ENCODE results near the gene UTS2R.
A peak's percentile ranks its signal among the peaks of the same experiment; 100 is the strongest.

UTS2R gene

GRCh38 chr17:82371333-82372248, at the start of gene UTS2R:
TSS of gene UTS2R (plus strand) at chr17:82371765. CDS start at chr17:82374325, 2,560 bp downstream.
- no peak within 1 kb of the TSS for H3K9ac ChIP-seq (ENCODE audit: low read depth in 1 of 2, low read length in 2 of 2)
- H3K9me3 ChIP-seq (ENCODE audit: control insufficient read depth in 2 of 2, low read length in 2 of 2), result no peaks in the 10 kb centered on the region
- peaks cover 23 to 43% of the 10 kb centered on the region in 2 donors for H3K27me3 ChIP-seq (ENCODE audit: control insufficient read depth in 2 of 2, insufficient read depth in 2 of 2, low read length in 2 of 2)
- peaks cover 11 to 13% of the 10 kb centered on the region in 2 donors for H3K4me1 ChIP-seq (ENCODE audit: control insufficient read depth in 2 of 2, insufficient read depth in 2 of 2, low read length in 2 of 2)
- H3K36me3 ChIP-seq (ENCODE audit: control insufficient read depth in 2 of 2, insufficient read depth in 2 of 2, low read length in 2 of 2), result no peaks in the 10 kb centered on the region
- peak within 1 kb of the TSS; percentile 36 to 64 for H3K4me3 ChIP-seq (ENCODE audit: low read length in 2 of 2)
- no peak within 1 kb of the TSS for H3K27ac ChIP-seq (ENCODE audit: low read depth in 2 of 2, low read length in 2 of 2)

GRCh38 chr17:82321947-82322466, 49.6 kb upstream of the UTS2R start:
- no peaks in the 10 kb centered on the region for H3K9me3 ChIP-seq (ENCODE audit: control insufficient read depth in 2 of 2, low read length in 2 of 2)
- H3K4me3 ChIP-seq (ENCODE audit: low read length in 2 of 2), result no peak overlapping the region
- no peak overlapping the region for H3K9ac ChIP-seq (ENCODE audit: low read depth in 1 of 2, low read length in 2 of 2)
- H3K4me1 ChIP-seq (ENCODE audit: control insufficient read depth in 2 of 2, insufficient read depth in 2 of 2, low read length in 2 of 2), result peaks cover 4 to 14% of the 10 kb centered on the region in 2 donors
- H3K27ac ChIP-seq (ENCODE audit: low read depth in 2 of 2, low read length in 2 of 2), result no peak overlapping the region
- no peaks in the 10 kb centered on the region for H3K36me3 ChIP-seq (ENCODE audit: control insufficient read depth in 2 of 2, insufficient read depth in 2 of 2, low read length in 2 of 2)
- no peaks in the 10 kb centered on the region for H3K27me3 ChIP-seq (ENCODE audit: control insufficient read depth in 2 of 2, insufficient read depth in 2 of 2, low read length in 2 of 2)

- H3K9me3 ChIP-seq (ENCODE audit: control insufficient read depth in 2 of 2, low read length in 2 of 2), result no peaks in the 10 kb centered on the region
- no peaks in the 10 kb centered on the region for H3K36me3 ChIP-seq (ENCODE audit: control insufficient read depth in 2 of 2, insufficient read depth in 2 of 2, low read length in 2 of 2)
- H3K27me3 ChIP-seq (ENCODE audit: control insufficient read depth in 2 of 2, insufficient read depth in 2 of 2, low read length in 2 of 2), result no peaks in the 10 kb centered on the region
- H3K4me1 ChIP-seq (ENCODE audit: control insufficient read depth in 2 of 2, insufficient read depth in 2 of 2, low read length in 2 of 2), result peaks cover 4 to 21% of the 10 kb centered on the region in 2 donors
- H3K9ac ChIP-seq (ENCODE audit: low read depth in 1 of 2, low read length in 2 of 2), result no peak overlapping the region
- H3K4me3 ChIP-seq (ENCODE audit: low read length in 2 of 2), result no peak overlapping the region
- H3K27ac ChIP-seq (ENCODE audit: low read depth in 2 of 2, low read length in 2 of 2), result no peak overlapping the region
Measured at GRCh38 chr17:82322526-82323453, 48.8 kb upstream of the UTS2R start.

GRCh38 chr17:82323514-82324234, 47.9 kb upstream of the UTS2R start:
- H3K27me3 ChIP-seq (ENCODE audit: control insufficient read depth in 2 of 2, insufficient read depth in 2 of 2, low read length in 2 of 2), result no peaks in the 10 kb centered on the region

GRCh38 chr17:82324566-82325285, 46.8 kb upstream of the UTS2R start:
- H3K27me3 ChIP-seq (ENCODE audit: control insufficient read depth in 2 of 2, insufficient read depth in 2 of 2, low read length in 2 of 2), result no peaks in the 10 kb centered on the region
- H3K27ac ChIP-seq (ENCODE audit: low read depth in 2 of 2, low read length in 2 of 2), result peak overlapping the region; percentile 52 to 62
- H3K9ac ChIP-seq (ENCODE audit: low read depth in 1 of 2, low read length in 2 of 2), result peak overlapping the region in 1 of 2 donors; percentile 55

More at GRCh38 chr17:82323514-82324234, 47.9 kb upstream of the UTS2R start:
- no peak overlapping the region for H3K27ac ChIP-seq (ENCODE audit: low read depth in 2 of 2, low read length in 2 of 2)
- no peaks in the 10 kb centered on the region for H3K36me3 ChIP-seq (ENCODE audit: control insufficient read depth in 2 of 2, insufficient read depth in 2 of 2, low read length in 2 of 2)
- H3K9me3 ChIP-seq (ENCODE audit: control insufficient read depth in 2 of 2, low read length in 2 of 2), result no peaks in the 10 kb centered on the region
- H3K9ac ChIP-seq (ENCODE audit: low read depth in 1 of 2, low read length in 2 of 2), result no peak overlapping the region
- peaks cover 12 to 29% of the 10 kb centered on the region in 2 donors for H3K4me1 ChIP-seq (ENCODE audit: control insufficient read depth in 2 of 2, insufficient read depth in 2 of 2, low read length in 2 of 2)
- no peak overlapping the region for H3K4me3 ChIP-seq (ENCODE audit: low read length in 2 of 2)

GRCh38 chr17:82325286-82326180, 46.0 kb upstream of the UTS2R start:
- Histone ChIP-seq H3K36me3 (ENCODE audit: control insufficient read depth in 2 of 2, insufficient read depth in 2 of 2, low read length in 2 of 2) (no peaks in the 10 kb centered on the region), H3K27ac (ENCODE audit: low read depth in 2 of 2, low read length in 2 of 2) (peak overlapping the region; percentile 52 to 62), H3K9me3 (ENCODE audit: control insufficient read depth in 2 of 2, low read length in 2 of 2) (no peaks in the 10 kb centered on the region)

More at GRCh38 chr17:82324566-82325285, 46.8 kb upstream of the UTS2R start:
- no peak overlapping the region for H3K4me3 ChIP-seq (ENCODE audit: low read length in 2 of 2)
- H3K36me3 ChIP-seq (ENCODE audit: control insufficient read depth in 2 of 2, insufficient read depth in 2 of 2, low read length in 2 of 2), result no peaks in the 10 kb centered on the region
- no peaks in the 10 kb centered on the region for H3K9me3 ChIP-seq (ENCODE audit: control insufficient read depth in 2 of 2, low read length in 2 of 2)
- H3K4me1 ChIP-seq (ENCODE audit: control insufficient read depth in 2 of 2, insufficient read depth in 2 of 2, low read length in 2 of 2), result peaks cover 21 to 40% of the 10 kb centered on the region in 2 donors

GRCh38 chr17:82327289-82327688, 44.3 kb upstream of the UTS2R start:
- Histone ChIP-seq H3K27me3 (ENCODE audit: control insufficient read depth in 2 of 2, insufficient read depth in 2 of 2, low read length in 2 of 2) (peaks cover 0 to 5% of the 10 kb centered on the region in 2 donors), H3K9me3 (ENCODE audit: control insufficient read depth in 2 of 2, low read length in 2 of 2) (no peaks in the 10 kb centered on the region), H3K27ac (ENCODE audit: low read depth in 2 of 2, low read length in 2 of 2) (no peak overlapping the region), H3K4me3 (ENCODE audit: low read length in 2 of 2) (no peak overlapping the region), H3K36me3 (ENCODE audit: control insufficient read depth in 2 of 2, insufficient read depth in 2 of 2, low read length in 2 of 2) (no peaks in the 10 kb centered on the region), H3K9ac (ENCODE audit: low read depth in 1 of 2, low read length in 2 of 2) (no peak overlapping the region), H3K4me1 (ENCODE audit: control insufficient read depth in 2 of 2, insufficient read depth in 2 of 2, low read length in 2 of 2) (peaks cover 42 to 65% of the 10 kb centered on the region in 2 donors)

More at GRCh38 chr17:82325286-82326180, 46.0 kb upstream of the UTS2R start:
- Histone ChIP-seq H3K4me1 (ENCODE audit: control insufficient read depth in 2 of 2, insufficient read depth in 2 of 2, low read length in 2 of 2) (peaks cover 29 to 48% of the 10 kb centered on the region in 2 donors), H3K9ac (ENCODE audit: low read depth in 1 of 2, low read length in 2 of 2) (peak overlapping the region in 1 of 2 donors; percentile 55), H3K4me3 (ENCODE audit: low read length in 2 of 2) (no peak overlapping the region), H3K27me3 (ENCODE audit: control insufficient read depth in 2 of 2, insufficient read depth in 2 of 2, low read length in 2 of 2) (no peaks in the 10 kb centered on the region)

GRCh38 chr17:82327757-82328140, 43.8 kb upstream of the UTS2R start:
- H3K4me3 ChIP-seq (ENCODE audit: low read length in 2 of 2), result peak overlapping the region; percentile 21 to 31
- peaks cover 46 to 70% of the 10 kb centered on the region in 2 donors for H3K4me1 ChIP-seq (ENCODE audit: control insufficient read depth in 2 of 2, insufficient read depth in 2 of 2, low read length in 2 of 2)
- H3K27me3 ChIP-seq (ENCODE audit: control insufficient read depth in 2 of 2, insufficient read depth in 2 of 2, low read length in 2 of 2), result peaks cover under 1 to 5% of the 10 kb centered on the region in 2 donors
- H3K9ac ChIP-seq (ENCODE audit: low read depth in 1 of 2, low read length in 2 of 2), result peak overlapping the region in 1 of 2 donors; percentile 68
- no peaks in the 10 kb centered on the region for H3K9me3 ChIP-seq (ENCODE audit: control insufficient read depth in 2 of 2, low read length in 2 of 2)
- no peaks in the 10 kb centered on the region for H3K36me3 ChIP-seq (ENCODE audit: control insufficient read depth in 2 of 2, insufficient read depth in 2 of 2, low read length in 2 of 2)
- peak overlapping the region; percentile 88 to 91 for H3K27ac ChIP-seq (ENCODE audit: low read depth in 2 of 2, low read length in 2 of 2)
